Measurements from ENCODE around the gene FABP1.

DNA sequence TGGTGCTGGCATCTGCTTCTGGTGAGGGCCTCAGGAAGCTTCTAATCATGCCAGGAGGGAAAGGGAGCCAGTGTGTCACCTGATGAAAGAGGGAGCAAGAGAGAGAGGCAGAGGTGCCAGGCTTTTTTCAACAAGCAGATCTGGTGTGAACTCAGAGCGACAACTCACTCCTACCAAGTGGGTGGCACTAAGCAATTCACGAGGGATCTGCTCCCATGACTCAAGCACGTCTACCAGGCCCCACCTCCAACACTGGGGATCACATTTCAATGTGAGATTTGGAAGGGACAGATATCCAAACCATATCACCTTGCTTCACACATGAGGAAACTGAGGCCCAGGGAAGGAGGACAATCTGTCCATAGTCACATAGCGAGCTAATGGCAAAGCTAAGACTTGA, 19.1 kb downstream of the FABP1 start:
- TF ChIP-seq, protein P1, sequence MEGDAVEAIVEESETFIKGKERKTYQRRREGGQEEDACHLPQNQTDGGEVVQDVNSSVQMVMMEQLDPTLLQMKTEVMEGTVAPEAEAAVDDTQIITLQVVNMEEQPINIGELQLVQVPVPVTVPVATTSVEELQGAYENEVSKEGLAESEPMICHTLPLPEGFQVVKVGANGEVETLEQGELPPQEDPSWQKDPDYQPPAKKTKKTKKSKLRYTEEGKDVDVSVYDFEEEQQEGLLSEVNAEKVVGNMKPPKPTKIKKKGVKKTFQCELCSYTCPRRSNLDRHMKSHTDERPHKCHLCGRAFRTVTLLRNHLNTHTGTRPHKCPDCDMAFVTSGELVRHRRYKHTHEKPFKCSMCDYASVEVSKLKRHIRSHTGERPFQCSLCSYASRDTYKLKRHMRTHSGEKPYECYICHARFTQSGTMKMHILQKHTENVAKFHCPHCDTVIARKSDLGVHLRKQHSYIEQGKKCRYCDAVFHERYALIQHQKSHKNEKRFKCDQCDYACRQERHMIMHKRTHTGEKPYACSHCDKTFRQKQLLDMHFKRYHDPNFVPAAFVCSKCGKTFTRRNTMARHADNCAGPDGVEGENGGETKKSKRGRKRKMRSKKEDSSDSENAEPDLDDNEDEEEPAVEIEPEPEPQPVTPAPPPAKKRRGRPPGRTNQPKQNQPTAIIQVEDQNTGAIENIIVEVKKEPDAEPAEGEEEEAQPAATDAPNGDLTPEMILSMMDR (conservative IDR thresholded peaks at IDR 0.05): no peak
- no peak for TF ChIP-seq ZFX (IDR thresholded peaks at IDR 0.05)
